ENCODE measurements around the gene PIP5KL1.

GRCh38 chr9:127912296-127912695, 18.3 kb downstream of the PIP5KL1 start:
- TF ChIP-seq EZH2 (IDR thresholded peaks at IDR 0.05) (no peak), POLR2AphosphoS5 (IDR thresholded peaks at IDR 0.05; ENCODE audit: borderline replicate concordance, low read depth, low read length) (no peak)

All from SK-N-MC (cell line).